GM12891 (cell line): ENCODE measurements around the gene PRKN.

Experiments
- DNase-seq: peaks from one replicate; pipeline ENCODE4 v3.0.0; 2011; ENCODE audit warnings: low spot score; ENCODE audit not compliant: insufficient read length
- FAIRE-seq: peaks from 2 replicates; lab custom pipeline; 2011; peaks lifted over from hg19 to GRCh38; lab: Jason Lieb, UNC
- PAX5 ChIP-seq: IDR thresholded peaks from 2 replicates; pipeline ENCODE4 v1.6.1; 2011; ENCODE audit warnings: low read length, moderate library complexity, mild to moderate bottlenecking; ENCODE audit not compliant: insufficient read depth, severe bottlenecking
- POLR2A ChIP-seq: IDR thresholded peaks from 2 replicates; pipeline ENCODE4 v1.6.1; 2011; ENCODE audit warnings: low read depth, low read length, control low read depth
- POLR2AphosphoS5 ChIP-seq: IDR thresholded peaks from 2 replicates; pipeline ENCODE4 v1.6.1; 2011; ENCODE audit warnings: low read depth, low read length, control low read depth
- POU2F2 ChIP-seq: IDR thresholded peaks from 2 replicates; pipeline ENCODE4 v1.6.1; 2011; ENCODE audit warnings: low read depth, mild to moderate bottlenecking, control low read depth, low read length, moderate library complexity
- SPI1 ChIP-seq: IDR thresholded peaks from 2 replicates; pipeline ENCODE4 v1.6.1; 2011; ENCODE audit warnings: low read depth, low read length, control low read depth
- TAF1 ChIP-seq: IDR thresholded peaks from 2 replicates; pipeline ENCODE4 v1.6.1; 2011; ENCODE audit warnings: low read depth, low read length, control low read depth

PRKN gene

DNA sequence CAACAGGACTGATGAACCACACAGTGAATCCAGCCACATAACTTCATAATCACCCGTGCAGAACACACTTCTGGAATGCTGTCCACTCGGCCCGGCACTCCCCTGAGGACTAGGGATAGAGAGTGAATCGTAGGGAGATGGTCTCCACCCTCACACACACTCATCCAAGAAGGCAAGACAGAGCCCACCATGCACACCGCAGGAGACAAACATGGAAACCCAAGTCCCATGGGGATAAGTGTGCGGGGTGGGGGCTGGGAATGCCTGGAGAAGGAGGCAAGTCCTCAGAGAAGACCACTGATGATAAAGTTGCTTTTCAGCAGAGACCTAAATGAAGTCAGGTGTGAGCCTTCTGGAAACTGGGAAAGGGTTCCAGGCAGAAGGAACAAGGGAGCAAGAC lies 1054.5 kb downstream of the PRKN start:
- no peak for DNase-seq
- TF ChIP-seq POLR2A (no peak), SPI1 (no peak)
- no peak for FAIRE-seq

DNA sequence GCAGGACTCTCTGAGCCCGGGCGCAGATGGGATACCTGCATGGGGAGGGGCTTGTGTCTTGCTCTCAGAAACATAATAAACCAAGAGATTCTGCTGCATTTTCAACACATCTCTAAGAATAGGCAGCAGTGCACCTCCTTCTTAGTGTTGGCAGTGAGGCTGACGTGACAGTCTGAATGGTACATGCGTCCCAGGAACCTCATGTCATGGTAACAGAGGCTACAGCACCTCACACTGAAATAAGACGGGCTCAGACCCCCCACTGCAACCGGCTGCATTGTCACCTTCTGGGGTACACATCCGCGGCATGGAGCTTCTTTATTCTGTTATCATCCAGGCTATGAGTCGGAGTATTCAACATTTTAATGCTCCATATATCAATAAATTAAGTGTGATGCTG lies 1056.4 kb downstream of the PRKN start:
- TF ChIP-seq PAX5 (no peak), SPI1 (no peak), TAF1 (no peak), POU2F2 (no peak), POLR2AphosphoS5 (no peak), POLR2A (no peak)

DNA sequence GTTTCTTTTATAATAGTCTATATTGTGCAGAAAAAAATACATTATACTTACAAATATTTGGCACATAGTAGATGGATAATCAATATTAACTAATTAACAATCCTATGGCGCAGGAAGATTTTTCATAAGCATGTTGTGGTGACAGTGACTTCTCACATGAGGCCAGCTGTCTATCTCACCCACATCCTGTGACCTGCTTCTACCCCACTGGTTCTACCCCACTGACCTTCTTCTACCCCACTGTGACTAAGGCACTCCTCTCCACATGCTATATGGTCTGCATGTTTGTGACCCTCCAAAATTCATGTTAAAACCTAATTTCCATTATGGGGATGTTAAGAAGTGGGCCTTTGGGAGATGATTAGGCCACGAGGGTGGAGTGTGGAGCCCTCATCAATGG lies 1058.9 kb downstream of the PRKN start:
- DNase-seq (no peak), FAIRE-seq (no peak)
- no peak for TF ChIP-seq POLR2A
- no peak for TF ChIP-seq POU2F2
- no peak for TF ChIP-seq PAX5
- no peak for TF ChIP-seq POLR2AphosphoS5
- TF ChIP-seq SPI1, result no peak
- no peak for TF ChIP-seq TAF1

More for the DNA sequence above, 1056.4 kb downstream of the PRKN start:
- no peak for FAIRE-seq
- DNase-seq, result no peak

DNA sequence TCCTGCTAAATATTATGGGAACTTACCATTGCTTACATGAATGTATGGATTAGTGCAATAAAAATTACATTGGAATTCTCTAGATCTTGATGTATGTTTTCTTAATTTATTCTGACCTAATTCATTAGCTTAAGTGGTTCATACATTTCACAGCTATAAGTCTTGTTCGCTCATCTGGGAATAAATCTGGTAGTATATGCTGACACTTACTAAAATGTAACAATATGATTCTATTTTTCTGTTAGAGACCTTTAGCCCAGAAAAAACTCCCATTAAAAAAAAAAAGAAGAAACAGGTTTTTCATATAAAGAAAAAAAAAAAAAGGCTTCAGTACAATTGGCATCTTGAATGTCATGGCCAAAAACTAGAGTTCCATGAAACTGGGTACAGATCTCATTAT lies 1059.6 kb downstream of the PRKN start:
- no peak for TF ChIP-seq SPI1
- no peak for TF ChIP-seq TAF1
- no peak for TF ChIP-seq POLR2A
- TF ChIP-seq POLR2AphosphoS5, result no peak
- TF ChIP-seq POU2F2, result no peak
- no peak for TF ChIP-seq PAX5
- FAIRE-seq (no peak), DNase-seq (no peak)

DNA sequence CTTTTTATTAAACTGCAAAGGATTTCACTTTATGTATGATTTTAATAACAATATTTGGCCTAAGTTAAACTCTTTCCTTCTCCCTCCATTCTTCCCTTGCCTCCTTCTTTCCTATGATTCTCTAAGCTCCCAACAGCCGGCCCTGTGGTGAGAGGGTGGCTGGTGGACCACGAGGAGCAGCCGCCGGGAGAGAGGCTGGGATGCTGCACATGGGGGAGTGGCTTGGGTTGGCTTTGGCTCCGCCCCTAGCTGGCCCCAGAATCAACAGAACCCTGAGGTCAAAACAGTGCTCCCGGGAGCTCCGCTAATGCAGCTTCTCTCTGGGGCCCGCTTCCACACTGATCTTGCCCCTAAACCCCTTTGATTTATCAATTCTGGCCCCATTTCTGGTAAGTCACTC lies 1063.9 kb downstream of the PRKN start:
- no peak for TF ChIP-seq SPI1
- no peak for TF ChIP-seq POU2F2
- TF ChIP-seq POLR2A, result no peak
- no peak for TF ChIP-seq PAX5
- no peak for TF ChIP-seq POLR2AphosphoS5
- no peak for TF ChIP-seq TAF1
- FAIRE-seq (no peak), DNase-seq (no peak)

DNA sequence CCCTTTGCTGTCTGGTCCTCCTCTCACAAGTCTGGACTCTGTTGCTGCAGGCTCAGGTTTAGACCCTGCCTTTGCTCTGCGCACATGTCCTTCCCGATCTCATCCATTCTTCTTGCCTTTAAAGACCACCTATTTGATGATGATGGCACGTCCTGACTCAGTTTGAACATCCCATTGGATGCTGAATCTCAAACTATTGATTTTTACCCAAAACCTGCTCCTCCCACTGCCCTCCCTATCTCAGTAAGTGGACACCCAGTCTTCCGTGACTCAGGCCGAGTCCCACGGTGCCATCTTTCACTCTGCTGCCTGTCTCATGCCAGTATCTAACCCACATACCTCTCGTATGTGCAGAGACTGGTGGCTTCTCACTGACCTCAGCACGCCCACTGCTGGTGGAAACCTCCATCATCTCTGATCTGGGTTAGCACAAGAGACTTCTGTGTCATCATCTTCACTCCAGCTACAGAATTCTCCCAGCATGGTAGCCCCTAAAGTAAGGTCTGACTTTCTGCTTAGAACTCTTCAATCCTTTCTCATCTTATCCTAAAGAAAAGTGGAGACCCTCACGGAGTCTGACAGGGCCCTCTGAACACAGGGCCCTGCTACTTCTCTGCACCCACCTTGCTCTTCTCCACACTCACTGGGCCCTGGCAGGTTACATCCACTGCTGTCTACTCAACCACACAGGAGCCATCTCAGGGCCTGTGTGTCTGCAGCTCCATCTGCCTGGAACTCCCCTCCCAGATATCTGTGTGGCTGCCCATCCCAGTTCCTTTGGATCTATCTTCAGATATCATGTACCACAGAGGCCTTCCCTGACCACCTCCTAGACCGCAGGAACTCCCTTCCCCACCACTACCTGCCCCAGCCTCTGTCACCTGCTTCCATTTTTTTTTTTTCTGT lies 1066.6 kb downstream of the PRKN start:
- DNase-seq (no peak), FAIRE-seq (no peak)
- no peak for TF ChIP-seq PAX5
- no peak for TF ChIP-seq SPI1
- no peak for TF ChIP-seq POU2F2
- TF ChIP-seq TAF1, result no peak
- no peak for TF ChIP-seq POLR2AphosphoS5
- no peak for TF ChIP-seq POLR2A

DNA sequence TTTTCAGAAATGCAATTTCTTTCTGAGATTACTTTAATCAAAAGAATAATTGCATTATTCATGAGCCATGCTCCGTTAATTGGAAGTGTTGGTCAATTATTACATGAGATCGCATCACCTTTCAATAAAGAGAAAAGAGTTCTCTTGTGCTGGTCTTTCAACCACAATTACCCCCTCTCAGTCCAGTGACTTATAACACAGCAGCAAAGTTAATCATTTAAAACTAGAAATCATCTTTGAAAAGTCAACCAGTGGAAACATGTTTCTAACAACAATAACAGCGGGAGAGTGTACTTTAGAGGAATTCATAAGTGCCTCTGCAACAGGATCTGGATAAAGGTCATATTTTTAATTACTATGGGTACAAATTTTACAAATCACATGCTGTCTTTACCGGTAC lies 1069.4 kb downstream of the PRKN start:
- DNase-seq (no peak), FAIRE-seq (no peak)
- TF ChIP-seq TAF1, result no peak
- TF ChIP-seq SPI1, result no peak
- TF ChIP-seq POLR2AphosphoS5, result no peak
- TF ChIP-seq POU2F2, result no peak
- no peak for TF ChIP-seq POLR2A
- no peak for TF ChIP-seq PAX5

DNA sequence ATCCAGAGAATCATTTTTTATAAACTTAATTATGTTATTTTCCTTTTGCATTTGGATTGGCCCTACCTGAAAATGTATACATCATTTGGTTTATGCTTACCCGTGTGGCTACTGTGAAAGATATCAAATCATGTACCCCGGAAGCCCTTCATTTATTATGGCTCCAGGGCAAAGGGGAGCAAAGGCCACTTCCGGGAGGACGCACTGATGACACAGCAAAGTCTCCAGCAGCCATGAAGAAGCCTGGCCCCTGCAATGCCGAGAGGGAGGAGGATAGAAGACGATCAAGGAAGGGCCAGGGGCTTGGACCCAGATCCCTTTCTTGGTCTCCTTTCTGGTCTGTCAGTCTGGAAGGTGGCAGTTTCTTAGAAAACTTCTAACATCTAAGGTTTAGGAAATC lies 1073.4 kb downstream of the PRKN start:
- no peak for TF ChIP-seq POU2F2
- no peak for TF ChIP-seq POLR2A
- TF ChIP-seq TAF1, result no peak
- no peak for TF ChIP-seq PAX5
- TF ChIP-seq SPI1, result no peak
- no peak for TF ChIP-seq POLR2AphosphoS5
- DNase-seq (no peak), FAIRE-seq (no peak)

DNA sequence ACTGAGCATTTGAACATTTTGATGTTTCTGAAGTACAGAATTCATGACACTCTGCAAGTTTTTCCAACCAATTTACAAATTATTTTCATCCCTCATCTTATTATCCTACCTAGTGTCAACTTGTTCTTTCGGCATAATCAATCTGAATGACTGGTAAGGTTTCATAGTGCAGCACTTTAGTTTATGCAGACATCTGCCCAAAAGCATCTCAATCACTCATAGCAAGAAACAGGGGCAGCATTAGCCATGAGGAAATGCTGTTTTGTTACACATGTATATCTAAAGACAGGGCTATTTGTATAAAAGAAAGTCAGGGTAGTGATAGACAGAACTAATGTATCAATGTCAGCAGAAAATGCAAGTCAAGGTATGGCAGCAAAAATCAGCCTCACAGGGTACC lies 1075.6 kb downstream of the PRKN start:
- no peak for FAIRE-seq

More for the DNA sequence above, 1075.6 kb downstream of the PRKN start:
- DNase-seq, result no peak
- no peak for TF ChIP-seq POLR2AphosphoS5
- no peak for TF ChIP-seq PAX5
- TF ChIP-seq SPI1, result no peak
- no peak for TF ChIP-seq TAF1
